Activated CD8-positive, alpha-beta memory T cell treated with anti-CD3 and anti-CD28 coated beads for 24 hours (primary cell): ENCODE measurements around the gene WDR12.
"Not testable (repeated sequence)": the region's sequence is repeated elsewhere in the genome, so short reads cannot be mapped to it uniquely, and the experiment has no call there.

Experiments used
- DNase-seq: peaks from one replicate; pipeline ENCODE4 v3.0.0-alpha.2; 2020

WDR12 gene

DNA sequence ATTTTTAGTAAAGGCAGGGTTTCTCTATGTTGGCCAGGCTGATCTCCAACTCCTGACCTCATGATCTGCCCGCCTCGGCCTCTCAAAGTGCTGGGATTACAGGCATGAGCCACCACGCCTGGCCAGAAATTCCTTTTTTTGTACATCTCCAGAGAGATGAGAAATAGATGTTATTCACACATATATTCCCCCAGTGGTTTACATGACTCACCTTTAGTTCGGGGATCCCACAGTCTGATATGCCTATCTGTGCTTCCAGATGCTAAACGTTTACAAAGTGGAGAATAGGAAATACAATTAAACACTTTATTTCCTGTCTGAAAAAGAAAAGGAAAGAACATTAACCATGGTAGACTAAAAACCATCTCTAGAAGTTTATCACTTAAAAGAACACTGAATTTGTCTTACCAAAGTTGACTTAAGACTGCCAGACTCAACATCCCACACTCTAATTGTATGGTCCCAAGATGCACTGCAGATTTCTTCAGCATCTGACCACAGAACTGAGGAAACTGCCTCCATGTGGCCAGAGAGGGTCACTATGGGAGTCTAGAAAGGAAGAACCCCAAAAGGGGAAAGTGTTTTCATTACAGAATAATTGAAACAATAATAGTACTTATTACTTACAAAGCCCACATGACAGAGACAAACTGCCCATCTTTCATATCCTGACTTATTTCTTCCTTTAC lies 27.3 kb downstream of the WDR12 start:
- DNase-seq: no peak

DNA sequence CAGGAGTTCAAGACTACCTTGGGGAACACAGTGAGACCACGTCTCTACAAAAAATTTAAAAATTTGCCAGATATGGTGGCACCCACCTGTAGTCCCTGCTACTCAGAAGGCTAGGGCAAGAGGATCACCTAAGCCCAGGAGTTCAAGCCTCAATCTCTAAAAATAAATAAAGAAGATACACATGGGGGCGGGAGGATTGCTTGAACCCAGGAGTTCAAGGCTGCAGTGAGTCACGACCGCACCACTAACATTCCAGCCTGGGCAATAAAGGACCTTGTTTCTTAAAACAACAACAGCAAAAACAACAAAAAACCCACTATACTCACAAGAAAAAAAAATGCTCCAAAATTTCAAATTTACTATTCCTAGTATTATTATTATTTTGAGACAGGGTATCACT lies 29.9 kb downstream of the WDR12 start:
- no peak for DNase-seq

DNA sequence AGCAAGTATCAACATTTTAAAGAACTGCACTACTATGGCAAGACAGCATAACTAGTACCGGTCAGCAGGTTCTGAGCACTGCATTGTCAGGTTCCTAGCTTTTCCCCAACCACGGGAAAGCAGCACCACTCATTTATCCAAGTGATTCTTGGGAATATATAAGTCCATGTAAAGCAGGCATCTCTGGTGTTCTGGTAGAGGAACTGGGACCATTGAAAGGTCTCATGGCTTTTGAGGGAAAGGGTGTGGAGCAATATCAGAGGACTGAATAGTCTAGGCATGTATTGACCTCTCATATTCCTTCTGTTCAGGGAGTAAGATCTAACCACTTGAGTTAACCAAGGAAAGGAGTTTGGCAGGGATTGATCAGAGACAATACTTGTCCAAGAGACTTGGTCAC lies 33.8 kb downstream of the WDR12 start:
- no peak for DNase-seq

DNA sequence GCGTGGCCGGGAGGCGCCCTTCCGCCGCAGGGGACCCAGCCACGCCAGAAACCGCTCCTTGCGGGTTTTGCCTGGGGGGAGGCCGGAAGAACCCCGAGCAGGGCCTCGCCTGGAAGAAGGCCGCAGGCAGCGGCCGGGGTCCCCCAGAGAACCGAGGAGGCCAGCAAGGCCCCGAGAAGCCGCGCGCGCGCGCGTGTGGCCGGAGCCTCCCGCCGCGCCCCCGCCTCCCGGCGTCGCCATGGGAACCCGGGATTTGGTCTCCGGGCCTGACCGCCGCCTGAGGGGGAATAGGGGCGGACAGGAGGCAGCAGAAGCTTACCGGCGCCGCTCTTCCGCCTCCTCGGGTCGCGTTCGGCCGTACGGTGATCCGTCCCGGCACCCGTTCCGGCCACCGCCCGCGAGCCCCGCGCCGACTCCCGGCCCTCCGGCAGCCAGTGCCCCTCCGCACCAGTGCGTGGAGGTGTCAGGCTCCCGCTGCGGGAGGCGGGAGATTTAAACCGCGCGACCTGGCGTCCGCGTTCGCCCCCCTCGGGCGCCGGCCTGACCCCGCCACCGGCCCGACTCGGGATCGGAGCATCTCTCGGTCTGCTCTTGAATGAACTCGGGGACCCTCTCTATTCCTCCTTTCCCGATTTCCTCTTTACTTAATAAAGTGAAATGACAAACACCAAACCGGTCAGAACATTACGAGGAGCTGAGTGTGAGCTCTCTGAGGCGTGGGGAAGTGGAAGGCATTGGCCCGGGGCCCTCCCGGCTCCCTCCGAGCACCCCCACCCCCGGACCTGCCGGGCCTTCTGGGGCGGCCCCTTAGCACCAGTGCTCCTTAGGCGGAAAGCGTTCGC lies 40.0 kb downstream of the WDR12 start, which contains the start of gene ICA1L:
ICA1L (minus strand) TSS at position 467 of the 842 bp plus-strand sequence. CDS start 42,757 bp downstream, outside the sequence.
- DNase-seq: peak; percentile 86

DNA sequence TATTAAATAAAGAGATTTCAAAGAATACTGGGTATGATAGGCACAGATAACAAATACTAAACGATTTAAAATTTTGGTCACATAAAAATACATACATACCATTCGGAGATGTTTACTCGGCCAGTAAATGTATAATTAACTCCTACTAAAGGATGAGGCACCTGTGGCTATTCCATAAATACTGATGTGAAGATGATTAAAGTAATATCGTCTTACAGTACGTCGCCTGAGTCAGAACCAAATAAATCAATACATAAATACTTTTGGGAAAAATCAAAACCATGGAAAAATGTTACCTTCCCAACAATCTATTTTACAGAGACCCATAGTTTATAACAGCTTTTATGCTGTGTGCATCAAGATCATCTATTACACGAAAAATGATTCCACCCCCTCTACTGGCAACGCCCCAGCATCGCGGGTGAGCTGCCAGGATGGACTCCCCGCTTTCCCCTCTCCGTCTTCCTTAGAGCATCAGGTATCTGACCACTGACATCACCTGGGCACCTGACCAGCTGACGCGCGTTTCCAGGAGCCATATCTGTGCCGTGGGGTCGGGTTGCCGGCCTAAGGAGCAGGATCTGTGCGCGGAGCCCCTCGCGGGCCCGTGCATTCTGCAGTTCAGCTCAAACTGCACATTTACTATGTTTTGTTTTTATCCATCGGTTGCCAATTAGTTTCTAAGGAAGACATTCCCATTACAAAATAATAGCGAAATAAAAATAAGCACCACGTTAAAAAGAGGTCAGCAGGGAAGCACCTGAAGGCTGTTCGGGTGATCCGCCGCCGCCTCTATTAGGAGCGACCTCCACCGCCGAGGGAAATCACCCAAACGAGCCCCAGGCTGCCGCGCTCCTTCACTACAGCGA lies 40.8 kb downstream of the WDR12 start:
- DNase-seq: peak; percentile 84

DNA sequence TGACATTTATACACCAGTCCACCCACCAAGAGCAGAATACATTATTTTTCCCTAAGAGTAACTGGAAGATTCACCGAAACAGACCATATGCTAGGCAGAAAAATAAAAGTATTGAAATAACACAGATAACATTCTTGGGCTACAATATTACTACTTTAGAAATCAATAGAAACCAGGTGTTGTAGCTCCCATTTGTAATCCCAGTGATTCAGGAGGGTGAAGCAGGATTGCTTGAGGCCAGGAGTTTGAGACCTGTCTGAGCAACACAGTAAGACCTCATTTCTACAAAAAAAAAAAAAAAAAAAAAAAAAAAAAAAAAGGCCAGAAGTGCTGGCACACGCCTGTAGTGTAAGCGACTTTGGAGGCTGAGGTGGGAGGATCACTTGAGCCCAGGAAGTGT lies 49.5 kb downstream of the WDR12 start:
- no peak for DNase-seq

DNA sequence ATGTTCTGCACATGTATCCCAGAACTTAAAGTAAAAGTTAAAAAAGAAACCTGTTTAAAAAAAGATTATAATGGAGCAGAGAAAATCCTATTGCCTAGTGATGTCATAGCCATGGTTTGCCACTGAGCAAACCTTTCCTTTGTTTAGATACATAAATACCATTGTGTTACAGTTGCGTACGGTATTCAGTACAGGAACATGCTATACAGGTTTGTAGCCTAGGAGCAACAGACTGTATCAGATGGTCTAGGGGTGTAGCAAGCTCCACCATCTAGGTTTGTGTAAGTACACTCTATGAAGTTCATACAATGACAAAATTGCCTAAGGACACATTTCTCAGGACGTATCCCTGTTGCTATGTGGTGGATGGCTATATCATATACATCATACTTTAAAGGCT lies 52.9 kb downstream of the WDR12 start:
- no peak for DNase-seq

DNA sequence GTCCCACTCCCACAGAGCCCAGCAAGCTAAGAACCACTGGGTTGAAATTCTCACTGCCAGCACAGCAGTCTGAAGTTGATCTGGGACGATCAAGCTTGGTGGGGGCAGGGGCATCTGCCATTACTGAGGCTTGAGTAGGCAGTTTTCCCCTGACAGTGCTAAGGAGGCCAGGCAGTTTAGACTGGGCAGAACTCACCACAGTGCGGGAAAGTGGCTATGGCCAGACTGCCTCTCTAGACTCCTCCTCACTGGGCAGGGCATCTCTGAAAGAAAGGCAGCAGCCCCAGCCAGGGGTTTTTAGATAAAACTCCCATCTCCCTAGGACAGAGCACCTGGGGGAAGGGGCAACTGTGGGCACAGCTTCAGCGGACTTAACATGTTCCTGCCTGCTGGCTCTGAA lies 62.1 kb downstream of the WDR12 start:
- not testable (repeated sequence) for DNase-seq

DNA sequence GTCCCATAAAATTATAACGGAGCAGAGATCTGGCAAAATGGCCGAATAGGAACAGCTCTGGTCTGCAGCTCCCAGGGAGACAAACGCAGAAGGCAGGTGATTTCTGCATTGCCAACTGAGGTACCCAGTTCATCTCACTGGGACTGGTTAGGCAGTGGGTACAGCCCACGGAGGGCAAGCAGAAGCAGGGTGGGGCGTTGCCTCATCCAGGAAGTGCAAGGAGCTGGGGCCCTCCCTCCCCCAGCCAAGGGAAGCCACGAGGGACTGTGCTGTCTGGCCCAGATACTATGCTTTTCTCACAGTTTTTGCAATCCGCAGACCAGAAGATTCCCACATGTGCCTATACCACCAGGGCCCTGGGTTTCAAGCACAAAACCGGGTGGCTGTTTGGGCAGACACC lies 62.7 kb downstream of the WDR12 start:
- no peak for DNase-seq

DNA sequence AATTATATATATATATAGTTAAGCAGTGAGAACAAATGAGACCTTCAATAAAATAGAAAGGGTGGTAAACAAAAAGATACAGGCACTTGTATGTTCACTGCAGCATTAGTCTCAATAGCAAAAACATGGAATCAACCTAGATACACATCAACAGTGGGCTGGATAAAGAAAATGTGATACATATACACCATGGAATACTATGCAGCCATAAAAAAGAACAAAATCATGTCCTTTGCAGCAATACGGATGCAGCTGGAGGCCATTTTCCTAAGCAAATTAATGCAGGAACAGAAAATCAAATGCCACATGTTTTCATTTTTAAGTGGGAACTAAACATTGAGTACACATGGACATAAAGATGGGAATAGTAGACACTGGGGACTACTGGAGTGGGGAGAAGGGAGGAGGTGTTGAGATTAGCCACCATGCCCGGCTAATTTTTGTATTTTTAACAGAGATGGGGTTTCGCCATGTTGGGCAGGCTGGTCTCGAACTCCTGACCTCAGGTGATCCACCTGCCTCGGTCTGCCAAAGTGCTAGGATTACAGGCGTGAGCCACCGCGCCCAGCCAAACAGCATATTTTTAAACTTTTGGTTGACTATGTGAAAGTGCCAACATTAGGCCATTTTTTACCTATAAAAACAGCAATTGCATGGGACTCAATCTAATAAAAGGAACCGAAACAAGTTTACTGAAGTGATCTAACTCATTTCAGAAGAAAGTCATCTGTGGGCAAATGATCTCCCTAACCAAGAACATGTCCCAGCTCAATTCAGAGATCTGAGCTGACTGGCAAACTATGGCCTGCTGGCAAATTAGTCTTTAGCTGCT lies 63.6 kb downstream of the WDR12 start:
- DNase-seq: no peak

DNA sequence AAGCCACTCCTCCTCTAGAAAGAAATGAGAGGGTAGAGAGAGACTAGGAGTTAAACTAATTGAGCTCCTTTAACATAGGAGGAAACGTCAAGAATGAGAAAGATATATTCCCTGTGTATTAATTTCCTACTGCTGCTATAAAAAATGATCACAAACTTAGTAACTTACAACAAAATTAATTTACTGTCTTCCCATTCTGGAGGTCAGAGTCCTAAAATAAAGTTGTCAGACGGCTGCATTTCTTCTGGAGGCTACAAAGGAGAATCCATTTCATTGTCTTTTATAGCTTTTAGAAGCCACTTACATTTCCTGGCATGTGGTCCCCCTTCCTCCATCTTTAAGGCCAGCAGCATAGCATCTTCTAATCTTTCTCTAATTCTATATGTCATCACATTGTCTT lies 66.8 kb downstream of the WDR12 start:
- DNase-seq: no peak

DNA sequence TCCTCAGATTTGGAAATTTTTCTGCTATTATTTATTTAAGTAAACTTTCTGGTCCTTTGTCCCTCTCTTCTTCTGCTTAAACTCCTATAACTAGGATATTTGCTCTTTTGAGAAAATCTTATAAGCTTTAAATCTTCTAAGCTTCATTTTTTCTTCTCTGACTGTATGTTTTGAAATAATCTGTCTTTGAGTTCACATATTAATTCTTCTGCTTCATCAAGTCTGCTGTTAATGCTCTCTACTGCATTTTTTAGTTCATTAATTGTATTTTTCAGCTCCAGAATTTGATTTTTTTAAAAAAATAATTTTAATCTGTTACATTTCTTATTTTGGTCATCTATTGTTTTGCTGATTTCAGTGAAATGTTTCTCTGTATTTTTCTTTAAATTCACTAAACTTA lies 68.8 kb downstream of the WDR12 start:
- no peak for DNase-seq

DNA sequence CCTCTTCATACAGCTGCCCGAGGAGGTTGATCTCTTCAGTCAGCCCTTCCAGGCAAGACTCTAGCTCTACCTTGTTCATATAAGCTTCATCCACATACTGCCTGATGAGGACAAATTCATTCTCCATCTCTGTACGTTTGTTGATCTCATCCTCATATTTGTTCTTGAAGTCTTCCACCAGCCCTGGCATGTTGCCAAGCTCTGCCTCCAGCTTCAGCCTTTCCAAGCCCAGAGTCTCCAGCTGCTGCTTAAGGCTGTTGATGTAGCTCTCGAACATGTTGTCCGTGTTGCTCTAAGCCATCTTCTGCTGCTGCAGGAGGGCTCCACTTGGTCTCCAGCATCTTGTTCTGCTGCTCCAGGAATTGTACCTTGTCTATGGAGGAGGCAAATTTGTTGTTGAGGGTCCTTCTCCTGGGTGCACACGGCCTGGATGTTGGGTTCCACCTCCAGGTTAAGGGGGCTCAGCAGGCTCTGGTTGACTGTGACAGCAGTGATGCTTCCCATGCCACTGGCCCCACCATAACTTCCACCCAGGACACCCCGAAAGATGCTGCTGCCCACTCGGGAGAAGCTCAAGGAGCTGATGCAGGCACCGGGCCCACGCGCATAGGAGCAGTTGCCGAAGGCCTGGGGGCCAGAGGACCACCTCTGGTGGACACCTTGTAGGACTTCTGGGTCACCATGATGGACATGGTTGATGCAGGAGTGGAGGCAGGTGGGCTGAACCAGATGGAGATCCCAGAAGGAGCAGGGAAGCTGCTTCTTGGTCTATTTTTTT lies 70.2 kb downstream of the WDR12 start:
- DNase-seq: no peak

DNA sequence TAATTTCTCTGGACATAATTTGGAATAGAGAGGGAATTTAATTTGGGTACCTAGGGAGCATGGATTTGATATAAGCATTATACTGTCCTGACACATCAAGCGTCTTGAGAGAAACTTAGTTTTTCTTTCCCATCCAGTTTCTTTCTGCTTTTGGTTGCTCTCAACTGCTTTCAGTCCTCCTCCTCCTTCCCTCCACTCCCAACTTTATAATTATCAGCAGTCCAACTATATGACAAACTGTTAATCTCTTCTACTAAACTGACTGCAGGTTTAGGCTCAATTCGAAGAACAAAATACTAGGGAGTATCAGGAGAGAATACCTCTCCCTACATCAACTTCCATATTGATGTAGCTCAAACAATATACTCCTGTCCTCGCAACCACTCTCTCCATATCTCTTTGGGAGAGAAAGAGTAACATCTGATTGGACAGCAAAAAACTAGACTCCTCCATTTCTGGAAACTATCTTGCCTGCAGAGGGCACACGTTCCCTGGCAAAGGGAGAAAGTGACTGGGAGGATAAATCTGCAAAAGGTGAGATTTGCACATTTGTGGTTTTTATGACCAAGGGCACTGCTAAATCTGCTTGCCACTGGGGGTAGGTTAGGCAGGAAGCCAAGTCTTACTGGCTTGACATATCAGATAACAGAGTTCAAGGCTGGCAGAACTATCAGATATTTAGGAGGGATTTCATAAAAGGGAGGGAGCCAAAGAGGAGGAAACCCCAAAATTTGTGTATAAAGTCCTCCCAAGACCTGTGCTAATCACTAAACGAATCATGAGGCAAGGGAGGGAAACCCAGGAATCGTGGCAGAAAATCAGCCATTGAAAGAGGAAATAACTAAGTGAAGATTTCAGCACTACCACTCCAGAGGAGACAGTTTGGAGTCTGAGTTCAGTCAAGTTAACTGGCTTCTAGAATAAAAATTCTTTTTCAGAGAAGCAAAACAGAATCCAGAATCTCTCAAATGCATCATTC lies 79.9 kb downstream of the WDR12 start:
- DNase-seq: no peak

DNA sequence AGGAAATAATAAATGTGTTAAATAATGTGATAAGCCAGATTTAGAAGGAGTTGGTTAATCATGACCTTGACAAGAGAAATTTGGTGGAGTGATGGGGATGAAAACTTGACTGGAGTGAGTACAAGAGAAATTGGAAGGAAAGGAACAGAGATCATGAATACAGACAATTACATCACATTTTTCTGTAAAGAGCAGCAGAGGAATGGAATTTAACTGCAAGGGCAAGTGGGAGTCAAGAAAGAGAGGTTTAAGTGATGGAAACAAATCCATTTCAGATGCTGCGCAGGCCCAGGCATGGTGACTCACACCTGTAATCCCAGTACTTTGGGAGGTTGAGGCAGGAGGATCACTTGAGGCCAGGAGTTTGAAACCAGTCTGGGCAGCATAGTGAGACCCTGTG lies 86.6 kb downstream of the WDR12 start:
- DNase-seq: no peak
